CD4-positive, alpha-beta T cell treated with Interleukin-17A for 4 hours (primary cell): ENCODE results near the gene NOL9.
"Not testable (repeated sequence)": the region's sequence is repeated elsewhere in the genome, so short reads cannot be mapped to it uniquely, and the experiment has no call there.

Source experiments
- DNase-seq: peaks from one replicate; pipeline ENCODE4 v3.0.0-alpha.2; 2020; ENCODE audit warnings: mixed read lengths

The NOL9 gene

DNA sequence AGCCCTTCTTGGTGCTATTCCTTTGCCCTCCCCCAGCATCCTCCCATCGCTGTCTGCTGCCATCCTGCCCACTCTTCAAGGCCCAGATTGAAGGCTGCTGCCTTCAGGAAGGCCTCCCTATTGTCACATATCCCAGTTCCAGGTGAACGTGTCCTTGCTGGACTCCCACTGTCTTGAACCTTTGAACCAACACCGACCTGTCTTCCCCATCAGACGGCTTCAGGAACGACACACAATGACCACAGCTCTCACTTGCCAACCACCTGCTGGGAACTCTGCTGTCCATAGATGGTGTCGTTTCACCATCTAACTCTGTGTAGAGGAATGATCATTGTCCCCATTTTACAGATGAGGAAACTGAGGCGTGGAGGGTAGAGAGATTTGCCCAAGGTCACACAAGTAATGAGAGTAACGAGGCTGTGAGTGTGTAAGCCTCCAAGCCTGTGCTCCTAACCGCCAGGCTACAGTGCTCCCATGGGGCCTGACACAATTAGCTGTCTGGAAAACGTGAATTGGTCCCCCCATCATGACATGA is 53.0 kb downstream of the NOL9 start:
- DNase-seq = no peak

DNA sequence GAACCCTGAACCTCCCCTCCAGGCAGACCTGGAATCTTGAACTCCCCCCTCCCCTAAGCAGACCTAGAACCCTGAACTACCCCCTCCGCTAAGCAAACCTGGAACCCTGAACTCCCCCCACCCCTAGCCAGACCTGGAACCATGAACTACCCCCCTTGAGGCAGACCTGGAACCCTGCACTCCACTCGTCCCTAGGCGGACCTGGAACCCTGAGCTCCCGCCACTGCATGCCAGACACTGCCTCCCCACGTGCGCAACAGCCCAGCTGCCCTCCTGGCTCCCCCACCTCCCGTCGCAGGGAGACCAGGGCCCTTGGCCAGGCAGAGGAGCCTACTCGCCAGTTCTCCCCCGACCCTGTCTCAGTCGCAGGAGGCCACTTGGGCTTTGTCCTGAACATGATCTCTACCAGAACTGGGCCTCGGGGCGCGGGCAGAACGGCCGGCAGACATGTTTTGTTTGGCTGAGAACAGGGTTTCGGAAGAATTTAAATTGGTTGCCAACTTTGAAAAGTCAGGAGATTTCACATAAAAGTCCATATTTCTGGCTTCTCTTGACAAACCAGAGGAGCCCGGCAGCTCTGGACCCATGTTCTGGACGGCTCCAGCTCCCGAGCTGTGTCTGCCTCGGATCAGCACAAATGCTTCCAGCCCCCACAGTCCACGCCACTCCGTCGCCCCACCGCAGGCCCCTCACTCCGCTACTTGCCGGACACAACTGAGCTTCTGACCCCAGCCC is 53.6 kb downstream of the NOL9 start:
- no peak for DNase-seq

- DNase-seq = no peak
Observed at GRCh38 chr1:6499296-6499695, 55.0 kb downstream of the NOL9 start.

GRCh38 chr1:6498576-6499111 is 55.7 kb downstream of the NOL9 start:
- no peak for DNase-seq

GRCh38 chr1:6497867-6498575 is 56.3 kb downstream of the NOL9 start:
- no peak for DNase-seq

- peak; percentile 77 for DNase-seq
Observed at GRCh38 chr1:6497215-6497866, 57.0 kb downstream of the NOL9 start.

- no peak for DNase-seq
Observed at GRCh38 chr1:6496890-6497214, 57.5 kb downstream of the NOL9 start.

- no peak for DNase-seq
Observed at GRCh38 chr1:6496365-6496721, 58.0 kb downstream of the NOL9 start.

DNA sequence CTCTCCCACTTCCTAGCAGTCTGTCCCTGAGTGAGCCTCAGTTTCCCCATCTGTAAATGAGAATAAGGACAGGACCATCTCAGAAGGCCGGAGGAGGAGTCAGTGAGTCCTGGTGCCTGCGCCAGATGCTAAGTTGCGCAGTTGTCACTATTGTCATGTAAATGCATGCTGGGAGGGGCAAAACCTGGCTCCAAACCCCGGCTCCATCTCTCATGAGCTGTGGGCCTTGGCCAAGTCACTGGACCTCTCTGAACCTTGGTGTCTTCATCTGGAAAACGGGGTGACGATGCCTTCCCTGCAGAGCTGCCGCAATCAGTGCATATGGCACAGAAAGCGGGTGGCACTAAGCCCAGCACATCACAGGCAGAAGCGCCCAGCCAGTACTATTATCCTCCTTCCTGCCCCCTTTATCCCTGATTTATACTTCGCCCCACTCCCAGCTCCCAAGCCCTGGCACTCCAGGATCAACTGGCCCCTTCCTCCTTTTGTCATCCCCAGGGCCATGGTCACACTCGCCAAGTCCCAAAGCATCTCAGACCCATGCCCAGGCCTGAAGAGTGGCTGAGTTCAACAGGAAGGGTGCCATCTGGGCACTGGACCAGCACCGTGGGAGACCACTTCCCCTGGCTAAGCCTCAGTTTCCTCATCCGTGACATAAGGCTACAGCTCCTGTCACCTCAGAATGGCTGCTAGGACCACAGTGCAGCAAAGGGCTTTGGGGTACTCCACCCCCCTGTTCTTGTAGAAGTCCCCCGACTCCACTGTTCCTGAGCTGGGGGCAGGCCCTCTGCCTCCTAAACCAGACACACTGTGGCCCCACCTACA is 58.6 kb downstream of the NOL9 start:
- DNase-seq = no peak

- DNase-seq = peak; percentile 48
Observed at GRCh38 chr1:6495041-6495441, 59.3 kb downstream of the NOL9 start.

DNA sequence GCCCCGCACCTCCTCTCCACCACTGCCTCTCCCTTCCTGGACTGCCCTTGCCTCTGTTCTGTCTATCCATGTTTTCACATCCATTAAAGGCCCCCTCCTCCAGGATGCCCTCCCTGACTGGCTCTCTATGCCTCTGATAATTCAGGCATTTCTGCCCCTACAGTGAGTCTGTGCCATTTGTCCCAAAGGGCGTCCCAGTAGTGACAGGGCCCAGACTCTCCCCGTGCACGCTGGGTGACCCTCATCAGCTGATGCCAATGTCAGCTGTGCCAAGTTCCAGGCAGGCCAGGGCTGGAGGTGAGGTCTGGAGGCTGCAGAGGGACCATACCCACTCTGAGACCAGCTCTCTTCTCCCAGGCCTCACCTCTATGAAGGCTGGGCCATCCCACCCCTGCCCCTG is 59.7 kb downstream of the NOL9 start:
- DNase-seq = no peak

DNA sequence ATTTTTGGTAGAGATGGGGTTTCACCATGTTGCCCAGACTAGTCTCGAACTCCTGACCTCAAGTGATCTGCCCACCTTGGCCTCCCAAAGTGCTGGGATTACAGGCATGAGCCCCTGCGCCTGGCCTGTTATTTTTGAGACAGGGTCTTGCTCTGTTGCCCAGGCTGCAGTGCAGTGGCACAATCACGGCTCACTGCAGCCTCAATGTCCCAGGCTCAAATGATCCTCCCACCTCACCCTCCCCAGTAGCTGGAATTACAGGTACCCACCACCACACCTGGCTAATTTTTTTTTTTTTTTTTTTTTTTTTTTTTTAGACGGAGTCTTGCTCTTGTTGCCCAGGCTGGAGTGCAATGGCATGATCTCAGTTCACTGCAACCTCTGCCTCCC is 60.5 kb downstream of the NOL9 start:
- DNase-seq = not testable (repeated sequence)

- no peak for DNase-seq
Observed at GRCh38 chr1:6491966-6492365, 62.3 kb downstream of the NOL9 start.

- DNase-seq = peak; percentile 33
Observed at GRCh38 chr1:6491480-6491962, 62.8 kb downstream of the NOL9 start, which contains the start of gene PLEKHG5. Gene PLEKHG5, minus strand, starts transcription at chr1:6491667. Its CDS starts 14,096 bp downstream, at chr1:6477571.

DNA sequence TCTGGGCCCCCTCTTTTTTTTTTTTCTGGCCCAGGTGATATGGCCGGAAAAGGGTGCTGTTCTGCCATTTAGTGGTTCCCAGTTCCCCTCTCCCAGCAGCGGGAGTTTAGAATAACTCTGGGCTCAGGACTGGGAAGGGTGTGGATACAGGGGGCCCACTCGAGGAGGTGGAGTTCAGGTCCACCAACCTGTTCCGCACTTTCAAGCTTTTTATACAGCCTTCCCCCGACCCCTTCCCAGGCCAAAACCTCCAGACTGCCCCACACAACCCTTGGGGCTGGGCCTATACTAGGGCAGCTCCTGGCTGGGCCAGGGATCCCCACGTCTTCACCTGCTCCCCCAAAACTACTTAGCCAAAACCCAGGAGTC is 63.2 kb downstream of the NOL9 start:
- DNase-seq = no peak

GRCh38 chr1:6490181-6491080 is 63.9 kb downstream of the NOL9 start:
- DNase-seq = peak; percentile 68

DNA sequence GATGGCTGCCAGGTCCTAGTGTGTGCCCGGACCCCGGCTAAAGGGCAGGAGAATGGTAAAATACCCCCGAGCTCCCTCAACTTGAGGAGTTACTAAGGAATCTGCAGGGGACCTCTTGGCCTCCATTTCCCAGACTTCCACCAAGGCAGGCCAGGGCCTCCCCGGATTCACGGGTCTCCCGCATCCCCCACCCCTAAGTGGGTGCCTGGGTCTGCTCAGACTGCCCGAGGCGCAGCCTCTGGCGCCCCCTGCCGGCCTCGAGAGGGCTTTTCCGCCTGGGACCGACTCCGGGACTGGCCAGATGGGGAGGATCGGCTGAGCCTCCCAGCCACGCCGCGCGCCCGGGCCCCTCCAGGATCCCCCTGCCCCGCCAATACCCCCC is 64.5 kb downstream of the NOL9 start:
- peak; percentile 86 for DNase-seq

GRCh38 chr1:6489383-6489765 is 64.9 kb downstream of the NOL9 start:
- no peak for DNase-seq

GRCh38 chr1:6488602-6489382 is 65.5 kb downstream of the NOL9 start:
- no peak for DNase-seq

DNA sequence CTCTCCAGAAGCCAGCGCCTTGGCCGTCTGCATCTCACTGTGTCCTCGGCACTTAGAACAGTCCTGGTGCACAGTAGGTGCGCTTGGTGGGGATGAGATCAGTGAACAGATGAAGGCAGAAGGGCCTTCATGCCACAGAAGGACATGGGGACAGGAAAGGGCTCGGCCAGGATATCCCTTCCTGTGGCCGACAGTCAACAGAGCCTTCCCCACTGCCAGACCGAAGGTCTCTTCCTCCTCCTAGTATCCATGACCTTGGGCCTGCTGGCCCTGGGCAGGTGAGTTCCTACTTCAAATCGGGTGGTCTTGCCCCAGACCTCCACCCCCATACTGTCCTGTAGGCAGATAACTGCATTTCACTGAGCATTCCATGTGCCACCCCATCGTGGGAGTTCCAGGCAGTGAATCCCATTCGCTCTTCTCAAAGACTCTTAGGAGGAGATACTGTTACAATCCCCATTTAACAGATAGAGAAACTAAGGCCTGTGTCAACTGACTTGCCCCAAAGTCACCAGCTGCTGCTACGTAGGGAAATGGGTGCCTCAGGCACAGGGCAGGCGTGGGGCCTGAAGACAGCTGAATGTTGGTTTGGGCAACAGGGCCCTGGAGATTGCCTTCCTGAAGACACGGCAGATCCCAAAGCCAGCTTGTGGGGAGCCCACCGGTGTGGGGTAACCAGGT is 66.4 kb downstream of the NOL9 start:
- DNase-seq = no peak
